GM12891 (cell line): Measurements from ENCODE around the gene OVOL2.

ENCODE experiments used
- DNase-seq: peaks from one replicate; pipeline ENCODE4 v3.0.0; 2011; ENCODE audit warnings: low spot score; ENCODE audit not compliant: insufficient read length
- FAIRE-seq: peaks from 2 replicates; lab custom pipeline; 2011; peaks lifted over from hg19 to GRCh38; lab: Jason Lieb, UNC
- PAX5 ChIP-seq: IDR thresholded peaks from 2 replicates; pipeline ENCODE4 v1.6.1; 2011; ENCODE audit warnings: low read length, moderate library complexity, mild to moderate bottlenecking; ENCODE audit not compliant: insufficient read depth, severe bottlenecking
- POLR2A ChIP-seq: IDR thresholded peaks from 2 replicates; pipeline ENCODE4 v1.6.1; 2011; ENCODE audit warnings: low read depth, low read length, control low read depth
- POLR2AphosphoS5 ChIP-seq: IDR thresholded peaks from 2 replicates; pipeline ENCODE4 v1.6.1; 2011; ENCODE audit warnings: low read depth, low read length, control low read depth
- POU2F2 ChIP-seq: IDR thresholded peaks from 2 replicates; pipeline ENCODE4 v1.6.1; 2011; ENCODE audit warnings: low read depth, mild to moderate bottlenecking, control low read depth, low read length, moderate library complexity
- SPI1 ChIP-seq: IDR thresholded peaks from 2 replicates; pipeline ENCODE4 v1.6.1; 2011; ENCODE audit warnings: low read depth, low read length, control low read depth
- TAF1 ChIP-seq: IDR thresholded peaks from 2 replicates; pipeline ENCODE4 v1.6.1; 2011; ENCODE audit warnings: low read depth, low read length, control low read depth

Gene OVOL2

GRCh38 chr20:18019068-18019467 is 38.6 kb downstream of the OVOL2 start:
- FAIRE-seq (peak; percentile 60), DNase-seq (peak; percentile 47)
- TF ChIP-seq SPI1 = no peak
- no peak for TF ChIP-seq TAF1

DNA sequence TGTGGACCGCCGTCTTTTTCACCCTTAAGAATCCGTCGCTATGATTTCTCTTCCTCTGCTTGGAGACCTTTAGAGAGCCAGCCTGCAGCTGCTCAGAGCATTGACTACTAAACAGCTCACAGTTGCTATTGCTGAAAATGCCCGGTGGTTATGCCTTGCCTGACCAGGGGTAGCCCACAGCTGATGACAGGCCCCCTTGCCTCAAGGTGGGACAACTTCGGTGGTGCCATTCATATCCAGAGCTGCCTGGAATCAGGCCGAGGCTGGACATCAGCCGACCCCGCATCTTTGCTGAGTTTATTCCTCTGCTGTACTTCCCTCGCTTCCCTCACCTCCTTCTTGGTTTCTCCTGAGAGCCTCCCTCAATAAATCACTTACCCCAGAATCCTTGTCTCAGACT is 39.6 kb downstream of the OVOL2 start:
- DNase-seq (no peak), FAIRE-seq (no peak)
- TF ChIP-seq POLR2AphosphoS5 = no peak
- no peak for TF ChIP-seq POLR2A
- TF ChIP-seq POU2F2 = no peak
- no peak for TF ChIP-seq TAF1

DNA sequence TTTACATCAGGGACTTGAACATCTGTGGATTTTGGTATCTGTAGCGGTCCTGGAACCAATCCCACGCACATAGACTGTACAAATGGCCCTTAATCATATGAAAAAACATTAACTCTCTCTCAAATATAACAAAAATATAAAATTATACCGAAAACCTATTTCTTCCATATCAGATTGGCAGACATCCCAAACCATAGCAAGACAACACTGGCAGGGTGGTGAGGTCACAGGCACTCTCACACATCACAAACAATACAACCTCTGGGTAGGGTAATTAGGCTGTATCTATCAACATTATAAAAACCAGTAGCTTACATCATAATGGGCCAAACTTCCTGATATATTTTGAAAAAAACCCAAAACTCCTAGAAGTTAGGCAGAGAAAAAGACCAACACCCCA is 40.9 kb downstream of the OVOL2 start:
- TF ChIP-seq POU2F2 (no peak), POLR2A (no peak), TAF1 (no peak), SPI1 (no peak), PAX5 (no peak), POLR2AphosphoS5 (no peak)
- DNase-seq (no peak), FAIRE-seq (no peak)

DNA sequence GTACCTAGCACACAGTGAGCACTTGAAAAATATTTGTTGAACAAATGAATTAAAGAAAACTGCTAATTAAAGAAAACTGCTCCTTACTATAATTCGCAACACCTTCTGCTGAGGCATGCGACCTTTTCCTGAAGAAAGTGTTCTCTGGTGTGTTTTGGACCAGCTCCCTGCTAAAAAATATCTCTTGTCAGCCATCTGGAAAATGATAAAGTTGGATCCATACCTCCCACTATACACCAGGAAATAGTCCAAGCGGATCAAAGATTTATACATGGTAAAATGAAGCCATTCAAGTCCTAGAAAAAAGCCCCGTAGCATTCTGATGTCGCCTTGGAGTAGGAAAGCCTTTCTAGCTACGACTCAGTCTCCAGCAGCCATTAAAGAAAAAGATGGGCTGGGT is 43.3 kb downstream of the OVOL2 start:
- DNase-seq (no peak), FAIRE-seq (no peak)
- TF ChIP-seq TAF1 = no peak
- TF ChIP-seq SPI1 = no peak
- no peak for TF ChIP-seq POLR2AphosphoS5
- no peak for TF ChIP-seq POLR2A
- TF ChIP-seq POU2F2 = no peak
- no peak for TF ChIP-seq PAX5

DNA sequence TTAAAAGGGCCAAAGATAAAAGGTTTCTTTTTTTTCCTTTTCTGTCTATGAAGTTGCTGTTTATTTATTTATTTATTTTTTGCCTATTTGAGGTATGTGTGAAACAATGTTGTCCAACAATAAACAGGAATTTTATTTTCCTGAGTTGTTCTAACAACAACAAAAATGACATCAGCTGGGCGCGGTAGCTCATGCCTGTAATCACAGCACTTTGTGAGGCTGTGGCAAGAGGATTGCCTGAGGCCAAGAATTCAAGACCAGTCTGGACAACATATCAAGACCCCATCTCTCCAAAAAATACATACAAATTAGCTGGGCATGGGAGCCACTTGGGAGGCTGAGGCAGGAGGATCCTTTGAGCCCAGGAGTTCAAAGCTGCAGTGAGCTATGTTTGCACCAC is 44.8 kb downstream of the OVOL2 start:
- DNase-seq = no peak
- no peak for FAIRE-seq
- TF ChIP-seq POLR2A (no peak), PAX5 (no peak), TAF1 (no peak), POU2F2 (no peak), SPI1 (no peak), POLR2AphosphoS5 (no peak)

- FAIRE-seq (no peak), DNase-seq (no peak)
- TF ChIP-seq POLR2A = no peak
- TF ChIP-seq PAX5 = no peak
- no peak for TF ChIP-seq SPI1
- TF ChIP-seq POU2F2 = no peak
- TF ChIP-seq POLR2AphosphoS5 = no peak
- no peak for TF ChIP-seq TAF1
These were observed 45.6 kb downstream of the OVOL2 start for GRCh38 chr20:18011951-18012645.

DNA sequence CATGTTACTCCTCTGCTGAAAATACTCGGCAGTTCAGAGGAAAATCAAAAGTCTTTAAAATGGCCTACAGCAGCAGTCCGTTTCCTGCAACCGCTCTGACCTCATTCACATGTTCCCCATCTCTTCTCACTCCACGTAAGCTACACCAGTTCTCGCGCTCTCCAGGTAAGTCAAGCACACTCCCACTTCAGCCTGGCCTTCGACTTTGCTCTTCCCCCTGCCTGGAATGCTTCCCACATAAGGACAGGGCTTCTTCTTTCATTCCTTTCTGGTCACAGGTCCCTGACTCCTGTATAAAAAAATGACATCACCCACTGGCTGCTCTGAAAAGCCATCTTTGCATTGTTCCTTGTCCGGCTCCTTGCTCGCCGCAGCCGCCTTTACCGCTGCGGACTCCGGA is 46.2 kb downstream of the OVOL2 start:
- no peak for TF ChIP-seq POLR2AphosphoS5
- TF ChIP-seq POLR2A = no peak
- no peak for TF ChIP-seq TAF1
- DNase-seq = no peak
- FAIRE-seq = no peak

- no peak for FAIRE-seq
- TF ChIP-seq PAX5 = no peak
- TF ChIP-seq POLR2AphosphoS5 = no peak
- TF ChIP-seq TAF1 = no peak
- no peak for TF ChIP-seq POLR2A
- no peak for TF ChIP-seq SPI1
- no peak for TF ChIP-seq POU2F2
- no peak for DNase-seq
These were observed 48.6 kb downstream of the OVOL2 start for GRCh38 chr20:18009116-18009515.

GRCh38 chr20:18007534-18008292 is 50.0 kb downstream of the OVOL2 start:
- FAIRE-seq (no peak), DNase-seq (no peak)
- TF ChIP-seq POLR2A (no peak), POLR2AphosphoS5 (no peak), PAX5 (no peak), POU2F2 (no peak), TAF1 (no peak), SPI1 (no peak)

DNA sequence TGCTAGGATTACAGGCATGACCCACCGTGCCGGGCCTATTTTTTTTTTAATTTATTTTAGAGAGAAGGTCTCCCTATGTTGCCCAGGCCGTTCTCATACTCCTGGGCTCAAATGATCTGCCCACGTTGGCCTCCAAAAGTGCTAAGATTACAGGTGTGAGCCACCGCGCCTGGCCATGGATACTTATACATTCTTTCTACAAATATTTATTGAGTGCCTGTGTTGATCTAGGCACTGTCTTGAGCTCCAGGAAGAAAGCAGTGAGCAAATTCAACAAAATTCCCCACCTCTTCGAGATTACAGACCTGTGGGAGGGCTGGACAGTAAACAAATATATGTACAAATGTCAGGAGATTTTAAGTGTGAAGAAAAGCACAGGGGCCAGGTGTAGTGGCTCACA is 51.0 kb downstream of the OVOL2 start:
- no peak for DNase-seq
- no peak for FAIRE-seq
- TF ChIP-seq SPI1 = no peak
- TF ChIP-seq PAX5 = no peak
- no peak for TF ChIP-seq POU2F2
- TF ChIP-seq POLR2AphosphoS5 = no peak
- no peak for TF ChIP-seq POLR2A
- TF ChIP-seq TAF1 = no peak

DNA sequence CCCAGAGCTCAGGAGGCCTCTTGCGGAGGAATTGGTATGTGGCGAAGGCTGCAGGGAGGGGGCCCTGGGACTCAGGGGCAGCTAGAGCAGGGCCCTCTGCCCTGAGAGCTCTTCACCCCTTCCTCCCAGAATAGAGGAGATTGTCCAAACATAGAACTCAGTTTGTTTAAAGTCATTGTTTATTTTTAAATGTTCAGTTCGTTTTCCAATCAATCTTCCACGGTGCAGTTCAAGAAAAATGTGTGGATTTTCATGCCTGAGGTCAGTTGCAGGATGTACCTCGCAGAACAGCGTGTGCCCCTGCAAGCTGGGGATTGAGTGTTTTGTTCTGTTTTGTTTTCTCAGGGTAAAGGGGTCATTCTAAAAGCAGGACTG is 51.7 kb downstream of the OVOL2 start:
- DNase-seq (no peak), FAIRE-seq (no peak)
- TF ChIP-seq POLR2AphosphoS5 (no peak), TAF1 (no peak), POLR2A (no peak), PAX5 (no peak), SPI1 (no peak), POU2F2 (0 out of 2 replicates have a peak, but pooled peaks have one; percentile 21)
